NCI-H146 treated with DMSO at 0.1 percent for 48 hours (cell line): ENCODE results near the gene PAK4.
"Not testable (repeated sequence)": the region's sequence is repeated elsewhere in the genome, so short reads cannot be mapped to it uniquely, and the experiment has no call there.

ENCODE experiments used
- DNase-seq: peaks from one replicate; lab custom pipeline; 2025; ENCODE audit not compliant: unreplicated experiment; lab: John Stamatoyannopoulos, UW

Gene PAK4

DNA sequence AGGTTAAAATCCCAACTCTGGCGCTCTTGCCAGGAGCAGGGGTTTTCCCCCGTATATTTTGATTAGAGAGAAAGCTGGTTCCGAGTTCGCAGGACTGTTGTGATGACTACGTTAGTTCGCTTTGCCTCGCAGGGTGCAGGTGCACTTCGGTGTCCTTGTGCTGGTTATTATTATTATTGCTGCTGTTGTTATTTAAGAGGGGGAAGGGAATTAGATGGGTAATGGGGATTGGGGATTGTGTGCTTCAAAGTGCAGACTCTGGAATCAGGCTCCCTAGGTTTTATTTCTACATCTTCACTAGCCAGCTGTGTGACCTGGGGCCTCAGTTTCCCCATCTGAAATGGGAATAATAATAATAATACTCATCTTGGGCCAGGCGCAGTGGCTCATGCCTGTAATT, 26.2 kb upstream of the PAK4 start:
- DNase-seq = no peak

DNA sequence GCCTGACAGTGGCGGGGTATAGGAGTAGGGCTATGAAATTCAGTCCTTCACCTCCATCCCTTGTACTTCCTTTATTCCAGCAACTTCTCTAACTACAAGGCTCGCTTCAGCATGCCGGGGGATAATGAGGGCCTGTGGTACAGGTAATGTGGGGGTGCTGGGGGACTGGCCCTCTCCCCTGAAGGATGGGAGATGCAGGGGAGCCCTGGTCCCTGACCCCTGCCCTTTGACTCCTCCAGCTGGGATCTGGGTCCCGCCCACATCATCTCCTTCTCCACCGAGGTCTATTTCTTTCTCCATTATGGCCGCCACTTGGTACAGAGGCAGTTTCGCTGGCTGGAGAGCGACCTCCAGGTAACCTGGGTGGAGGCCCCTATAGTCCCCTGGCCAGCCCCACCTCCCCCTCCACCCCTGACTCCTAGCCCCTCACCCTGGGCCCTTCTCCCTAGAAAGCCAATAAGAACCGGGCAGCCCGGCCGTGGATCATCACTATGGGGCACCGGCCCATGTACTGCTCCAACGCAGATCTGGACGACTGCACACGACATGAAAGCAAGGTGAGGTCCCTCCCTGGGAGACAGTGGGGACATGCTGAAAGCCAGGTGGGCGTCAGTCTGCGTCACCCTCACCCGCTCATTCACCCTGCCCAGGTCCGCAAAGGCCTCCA, 25.0 kb upstream of the PAK4 start:
- DNase-seq = no peak

DNA sequence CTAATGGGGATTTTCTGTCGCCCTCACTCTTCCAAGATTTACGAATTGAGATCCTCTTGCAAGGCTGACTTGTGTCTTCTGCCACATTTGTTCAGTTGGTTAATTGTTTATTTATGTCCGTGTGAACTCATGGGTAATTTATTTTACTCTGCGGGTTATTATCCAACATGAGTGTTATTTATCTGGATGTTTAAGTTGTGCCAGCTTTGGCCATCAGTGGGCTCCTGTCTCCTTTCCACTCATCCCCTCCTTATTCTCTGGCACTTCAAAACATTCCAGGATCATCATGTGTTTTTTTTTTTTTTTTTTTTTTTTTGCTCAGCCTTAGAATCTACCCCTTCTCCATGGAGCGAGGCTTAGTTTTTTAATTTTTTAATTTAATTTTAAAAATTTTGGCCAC, 22.4 kb upstream of the PAK4 start:
- DNase-seq = no peak

DNA sequence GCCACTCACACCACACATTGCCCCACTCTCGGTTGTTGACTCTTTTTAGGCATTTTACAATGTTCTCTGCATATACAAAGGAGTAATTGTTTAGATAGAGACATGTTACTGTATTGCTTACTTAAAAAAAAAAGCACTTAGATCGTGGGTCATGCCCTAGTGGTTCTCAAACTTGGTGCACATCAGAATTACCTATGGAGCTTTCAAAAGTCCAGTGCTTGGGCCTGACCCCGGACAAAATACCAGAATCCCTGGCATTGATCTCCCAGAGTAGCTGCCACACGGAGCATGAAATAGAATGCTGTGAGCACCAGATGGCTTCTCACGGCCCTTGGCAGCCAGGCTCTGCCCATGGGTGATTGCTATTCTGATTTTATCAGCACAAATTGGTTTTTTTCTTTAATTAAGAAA, 21.4 kb upstream of the PAK4 start:
- no peak for DNase-seq

DNA sequence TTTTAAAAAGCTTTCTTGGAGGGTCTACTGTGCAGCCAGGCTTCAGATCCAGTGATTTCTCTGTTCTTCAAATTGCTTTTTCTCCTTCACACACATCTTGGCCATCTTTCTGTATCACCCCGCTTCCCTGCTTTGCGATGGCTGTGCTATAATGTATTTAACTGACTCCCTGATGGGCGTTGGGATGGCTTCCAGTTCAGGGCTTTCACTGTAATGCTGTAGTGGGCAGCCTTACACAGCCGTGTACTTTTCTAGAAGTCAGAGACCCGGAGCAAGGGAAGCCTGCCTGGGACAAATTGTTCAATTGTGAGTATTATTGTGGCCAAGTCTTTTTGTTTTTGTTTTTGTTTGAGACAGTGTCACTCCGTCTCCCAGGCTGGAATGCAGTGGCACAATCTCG, 19.4 kb upstream of the PAK4 start:
- DNase-seq = no peak

DNA sequence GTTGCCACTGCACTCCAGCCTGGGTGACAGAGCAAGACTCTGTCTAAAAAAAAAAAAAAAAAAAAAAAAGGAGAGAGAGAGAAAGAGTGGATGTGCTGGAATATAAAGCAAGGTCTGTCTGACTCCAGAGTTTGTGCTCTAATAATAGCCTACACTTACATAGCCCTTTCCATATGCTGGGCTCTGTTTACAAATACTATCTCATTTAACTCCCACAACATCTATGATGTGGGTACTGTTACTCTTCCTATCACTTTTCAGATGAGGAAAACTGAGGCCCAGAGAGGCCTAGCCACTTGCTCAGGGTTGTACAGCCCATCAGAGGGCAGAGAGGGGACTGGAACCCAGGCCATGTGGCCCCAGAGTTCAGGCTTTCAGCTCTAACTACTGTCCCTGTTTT, 15.9 kb upstream of the PAK4 start:
- DNase-seq = no peak

DNA sequence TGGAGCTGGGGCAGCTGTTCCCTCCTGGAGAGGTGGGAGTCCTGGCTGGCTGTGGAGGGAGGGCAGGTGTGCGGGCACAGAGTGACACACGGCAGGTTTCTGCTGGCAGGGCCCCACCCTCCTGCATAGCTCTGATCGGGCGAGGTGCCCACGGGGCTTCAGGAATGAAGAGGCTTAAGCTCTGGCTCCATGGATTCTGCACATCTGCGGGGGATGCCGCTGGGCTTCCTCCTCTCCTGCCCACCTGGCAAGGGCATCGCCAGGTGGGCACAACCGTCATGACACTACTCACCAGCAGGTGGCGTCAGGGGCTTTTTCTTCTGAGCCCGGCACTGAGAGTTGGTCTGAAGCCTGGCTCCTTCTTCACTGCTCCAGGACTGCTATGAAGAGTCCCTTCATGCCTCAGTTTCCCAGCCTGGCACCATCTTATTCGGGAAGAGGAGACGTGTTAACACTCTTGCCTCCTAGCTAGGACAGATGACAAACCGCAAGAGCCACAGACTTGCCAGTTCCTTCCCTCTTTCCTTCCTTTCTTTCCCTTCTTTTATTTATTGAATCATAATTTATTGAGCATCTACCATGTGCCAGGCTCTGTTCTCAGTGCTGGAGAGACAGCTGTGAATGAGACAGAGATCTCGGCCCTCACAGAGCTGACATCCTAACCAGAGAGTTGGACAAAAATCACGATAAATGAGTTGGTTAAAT, 15.2 kb upstream of the PAK4 start:
- peak; percentile 12 for DNase-seq

DNA sequence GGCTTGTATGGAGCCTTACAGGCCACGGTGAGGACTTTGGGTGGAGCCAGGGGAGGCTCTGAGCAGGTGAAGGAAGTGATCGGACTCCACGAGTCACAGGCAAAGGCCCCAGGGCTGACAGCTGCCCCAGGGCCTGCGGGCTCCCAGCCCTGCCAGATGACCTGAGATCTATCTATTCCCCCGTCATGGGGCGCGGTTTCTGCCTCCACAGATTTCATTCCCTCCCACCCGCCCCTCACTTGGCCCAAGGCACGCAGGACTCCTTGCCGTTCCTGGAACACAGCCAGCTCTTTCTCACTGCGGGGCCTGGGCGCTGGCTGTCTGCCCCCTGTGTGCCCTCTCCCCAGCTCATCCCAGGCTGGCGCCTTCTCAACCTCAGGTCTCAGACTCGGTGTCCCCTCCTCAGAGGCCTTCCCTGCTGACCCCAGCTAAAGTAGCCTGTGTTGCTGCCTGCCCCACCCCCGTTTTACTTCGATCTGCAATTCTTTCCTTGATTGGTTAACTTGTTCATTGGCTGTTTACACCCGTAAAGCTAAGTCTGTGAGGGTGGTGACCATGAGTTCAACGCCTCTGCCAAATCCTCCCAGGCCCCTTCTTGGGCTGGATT, 13.9 kb upstream of the PAK4 start:
- no peak for DNase-seq

DNA sequence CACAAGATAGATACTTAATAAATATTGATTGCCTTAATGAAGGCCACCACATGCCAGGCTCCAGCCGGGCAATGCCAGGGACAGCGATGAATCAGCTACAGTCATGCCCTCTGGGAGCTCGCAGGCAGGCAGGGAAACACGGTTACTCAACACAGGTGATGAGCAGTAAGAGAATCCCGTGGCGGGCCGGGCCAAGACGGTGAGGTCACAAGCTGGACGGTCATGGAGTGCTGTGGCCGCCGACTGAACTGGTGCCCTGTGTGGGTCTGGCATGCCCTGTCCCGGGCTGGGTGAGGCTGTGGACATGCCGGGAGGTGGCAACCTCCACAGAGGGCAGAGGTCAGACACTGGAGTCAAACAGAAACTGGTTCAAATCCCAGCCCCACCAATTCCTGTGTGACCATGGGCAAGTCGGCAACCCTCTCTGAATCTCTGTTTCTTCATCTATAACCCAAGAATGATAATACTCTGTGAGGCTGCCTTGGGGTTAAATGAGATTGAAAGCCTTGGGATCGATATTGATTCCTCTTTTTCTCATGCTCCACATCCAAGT, 13.2 kb upstream of the PAK4 start:
- DNase-seq = no peak

DNA sequence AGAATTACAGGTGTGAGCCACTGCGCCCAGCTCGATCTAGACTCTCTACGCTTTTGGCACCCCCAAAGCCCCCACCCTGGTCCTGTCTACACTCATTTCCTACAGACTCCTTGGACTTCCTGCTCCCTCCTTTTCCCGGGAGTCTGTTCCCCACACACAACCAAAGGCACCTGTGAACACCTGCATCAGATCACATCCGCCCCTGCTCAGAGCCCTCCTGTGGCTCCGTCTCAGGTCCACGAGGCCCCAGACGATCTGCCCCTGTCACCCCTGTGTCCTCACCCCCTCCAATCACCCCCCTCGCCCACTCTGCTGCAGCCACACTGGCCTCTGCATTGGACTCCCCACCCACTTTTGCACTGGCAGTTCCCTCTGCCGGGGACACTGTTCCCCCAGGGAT, 12.4 kb upstream of the PAK4 start:
- no peak for DNase-seq

DNA sequence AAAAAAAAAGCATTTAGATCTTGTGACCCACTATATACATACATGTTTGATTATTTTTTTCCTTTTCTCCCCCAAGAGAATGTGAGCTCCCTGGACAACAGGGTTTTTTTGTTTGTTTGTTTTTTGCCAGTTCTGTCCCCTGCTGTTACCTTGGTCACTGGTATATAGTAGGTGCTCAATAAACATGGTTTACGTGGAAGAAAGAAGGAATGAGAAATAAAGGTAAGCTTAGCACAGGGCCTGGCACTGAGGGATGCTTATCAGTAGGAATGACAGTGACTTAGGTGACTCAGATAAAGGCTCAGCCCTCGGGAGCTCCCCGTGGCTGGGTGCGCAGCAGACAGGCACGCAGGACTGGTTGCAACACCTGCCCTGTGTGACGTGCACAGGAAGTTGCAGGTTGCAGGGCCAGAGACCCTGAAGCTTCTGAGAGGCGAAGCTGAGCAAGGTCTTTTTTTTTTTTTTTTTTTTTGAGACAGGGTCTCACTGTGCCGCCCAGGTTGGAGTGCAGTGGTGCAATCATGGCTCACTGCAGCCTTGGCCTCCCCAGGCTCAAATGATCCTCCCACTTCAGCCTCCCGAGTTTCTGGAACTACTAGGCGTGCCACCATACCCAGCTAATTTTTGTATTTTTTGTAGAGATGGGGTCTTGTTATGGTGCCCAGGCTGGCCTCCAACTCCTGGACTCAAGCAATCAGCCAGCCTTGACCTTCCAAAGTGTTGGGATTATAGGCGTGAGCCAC, 10.3 kb upstream of the PAK4 start:
- no peak for DNase-seq

DNA sequence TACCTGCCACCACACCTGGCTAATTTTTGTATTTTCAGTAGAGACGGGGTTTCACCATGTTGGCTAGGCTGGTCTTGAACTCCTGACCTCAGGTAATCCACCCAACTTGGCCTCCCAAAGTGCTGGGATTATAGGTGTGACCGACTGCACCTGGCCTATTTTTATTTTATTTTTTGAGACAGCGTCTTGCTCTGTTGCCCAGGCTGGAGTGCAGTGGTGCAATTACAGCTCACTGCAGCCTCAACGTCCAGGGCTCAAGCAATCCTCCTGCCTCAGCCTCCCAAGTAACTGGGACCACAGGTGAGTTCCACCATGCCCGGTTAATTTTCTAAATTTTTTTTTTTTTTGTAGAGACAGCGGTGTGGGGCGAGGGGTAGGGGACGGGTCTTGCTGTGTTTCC, 8.6 kb upstream of the PAK4 start:
- DNase-seq = not testable (repeated sequence)

DNA sequence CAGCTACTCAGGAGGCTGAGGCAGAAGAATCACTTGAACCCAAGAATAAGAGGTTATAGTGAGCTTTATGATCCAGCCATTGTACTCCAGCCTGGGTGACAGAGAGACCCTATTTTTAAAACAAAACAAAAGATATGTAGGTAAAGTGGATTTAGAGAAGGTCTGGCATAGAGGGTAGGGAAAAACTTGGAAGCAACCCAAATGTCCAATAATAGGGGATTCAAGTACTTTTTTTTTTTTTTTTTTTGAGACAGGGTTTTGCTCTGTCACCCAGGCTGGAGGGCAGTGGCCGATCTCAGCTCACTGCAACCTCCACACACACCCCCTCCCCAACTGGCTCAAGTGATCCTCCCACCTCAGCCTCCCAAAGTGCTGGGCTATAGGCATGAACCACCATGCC, 5.8 kb upstream of the PAK4 start:
- DNase-seq = no peak

DNA sequence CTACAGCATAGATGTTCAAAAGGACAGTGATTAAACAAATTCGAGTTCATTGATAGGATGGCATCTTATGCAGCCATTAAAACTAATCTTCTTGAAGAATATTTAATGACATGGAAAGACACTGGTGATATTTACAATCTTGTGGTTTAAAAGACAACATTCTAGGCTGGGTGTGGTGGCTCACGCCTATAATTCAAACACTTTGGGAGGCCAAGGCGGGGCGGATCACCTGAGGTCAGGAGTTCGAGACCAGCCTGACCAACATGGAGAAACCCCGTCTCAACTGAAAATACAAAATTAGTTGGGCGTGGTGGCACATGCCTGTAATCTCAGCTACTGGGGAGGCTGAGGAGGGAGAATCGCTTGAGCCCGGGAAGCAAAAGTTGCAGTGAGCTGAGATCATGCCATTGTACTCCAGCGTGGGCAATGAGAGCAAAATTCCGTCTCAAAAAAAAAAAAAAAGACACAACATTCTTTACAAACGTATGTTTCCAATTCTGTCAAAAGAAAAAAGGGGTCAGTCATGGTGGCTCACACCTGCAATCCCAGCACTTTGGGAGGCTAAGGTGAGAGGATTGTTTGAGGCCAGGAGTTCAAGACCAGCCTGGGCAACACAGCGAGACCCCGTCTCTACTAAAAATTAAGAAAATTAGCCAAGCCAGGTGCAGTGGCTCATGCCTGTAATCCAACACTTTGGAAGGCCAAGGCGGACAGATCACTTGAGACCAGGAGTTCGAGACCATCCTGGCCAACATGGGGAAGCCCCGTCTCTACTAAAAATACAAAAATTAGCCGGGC, 2.5 kb upstream of the PAK4 start:
- no peak for DNase-seq

DNA sequence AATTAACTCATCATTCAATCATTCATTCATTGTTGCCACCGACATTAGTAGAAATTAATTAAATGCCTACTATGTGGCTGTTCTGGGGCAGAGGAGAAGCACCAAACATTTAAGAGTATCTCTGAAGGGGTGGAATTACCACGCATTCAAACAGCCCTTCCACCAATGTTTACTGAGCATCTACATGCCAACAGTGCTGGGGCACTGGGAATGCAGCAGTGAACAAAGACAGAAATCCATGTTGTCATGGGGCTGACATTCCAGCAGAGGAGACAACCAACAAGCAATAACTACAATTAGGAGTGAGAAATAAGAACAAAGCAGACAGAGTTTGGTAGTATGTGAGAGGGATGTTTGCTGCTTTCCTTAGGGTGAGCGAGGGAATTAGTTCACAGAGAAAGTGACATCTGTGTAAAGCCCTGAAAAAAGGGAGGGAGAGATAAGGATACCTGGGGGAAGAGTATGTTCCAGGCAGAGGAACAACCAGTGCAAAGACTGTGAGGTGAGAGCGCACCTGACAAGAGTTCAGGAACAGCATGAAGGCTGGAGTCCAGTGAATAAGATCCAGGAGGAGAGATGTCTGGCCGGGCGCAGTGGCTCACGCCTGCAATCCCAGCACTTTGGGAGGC, 1.3 kb upstream of the PAK4 start:
- no peak for DNase-seq

DNA sequence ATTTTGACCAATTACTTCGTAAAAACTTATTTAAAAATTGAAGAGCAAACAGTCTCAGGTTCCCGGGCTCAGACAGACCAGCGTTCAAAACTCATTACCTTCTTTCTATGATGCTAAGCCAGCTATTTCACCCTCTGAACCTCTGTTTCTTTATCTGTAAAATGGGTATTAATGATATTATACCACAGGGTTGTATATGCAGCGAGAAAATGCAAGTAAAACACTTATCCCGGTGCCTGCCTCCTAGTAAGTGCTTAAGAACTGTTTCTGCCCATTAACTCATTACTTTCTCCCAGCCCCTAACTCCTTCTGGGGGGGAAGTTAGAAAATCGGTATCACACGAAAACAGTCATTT, 410 bp upstream of the PAK4 start:
- DNase-seq = no peak

DNA sequence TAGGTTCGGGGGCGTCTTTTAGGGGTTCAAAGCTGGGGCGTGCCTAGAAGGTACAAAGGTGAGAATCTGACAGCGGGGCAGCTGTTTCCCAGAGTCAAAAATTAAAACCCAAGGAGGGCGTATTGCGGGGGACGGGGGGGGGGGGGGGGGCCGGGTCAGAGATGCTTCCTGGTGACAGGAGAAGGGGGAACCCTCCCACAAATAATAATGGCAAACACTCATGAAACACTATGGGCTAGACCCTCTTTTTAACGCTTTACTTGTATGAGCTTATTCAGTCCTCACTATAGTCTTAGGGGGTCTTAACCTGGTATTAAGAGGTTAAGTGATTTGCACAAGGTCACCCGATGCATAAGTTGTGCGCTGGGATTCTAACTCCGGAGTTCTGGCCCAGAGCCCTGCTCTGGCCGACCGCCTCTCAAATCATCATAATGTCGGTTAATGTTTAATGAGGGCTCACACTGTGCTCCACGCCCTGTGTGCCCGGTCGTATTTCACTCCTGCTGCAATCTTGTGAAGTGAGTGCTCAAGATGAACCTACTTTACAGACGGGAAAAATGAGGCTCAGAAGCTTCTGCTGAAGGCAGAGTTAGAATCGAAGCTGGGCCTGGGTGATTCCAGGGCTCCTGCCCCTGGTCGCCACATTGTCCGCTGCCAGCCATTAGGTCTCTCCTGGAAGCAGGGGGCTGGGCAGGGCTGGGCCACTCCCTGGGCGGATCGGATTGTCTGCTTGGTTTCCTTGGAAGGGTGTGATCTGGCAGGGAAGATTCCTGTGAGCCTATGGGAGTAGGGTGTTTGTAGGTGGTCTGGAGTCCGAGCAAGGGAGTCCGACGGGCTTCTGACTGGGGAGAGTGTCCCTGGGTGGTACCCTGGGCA, 964 bp downstream of the PAK4 start:
- no peak for DNase-seq

DNA sequence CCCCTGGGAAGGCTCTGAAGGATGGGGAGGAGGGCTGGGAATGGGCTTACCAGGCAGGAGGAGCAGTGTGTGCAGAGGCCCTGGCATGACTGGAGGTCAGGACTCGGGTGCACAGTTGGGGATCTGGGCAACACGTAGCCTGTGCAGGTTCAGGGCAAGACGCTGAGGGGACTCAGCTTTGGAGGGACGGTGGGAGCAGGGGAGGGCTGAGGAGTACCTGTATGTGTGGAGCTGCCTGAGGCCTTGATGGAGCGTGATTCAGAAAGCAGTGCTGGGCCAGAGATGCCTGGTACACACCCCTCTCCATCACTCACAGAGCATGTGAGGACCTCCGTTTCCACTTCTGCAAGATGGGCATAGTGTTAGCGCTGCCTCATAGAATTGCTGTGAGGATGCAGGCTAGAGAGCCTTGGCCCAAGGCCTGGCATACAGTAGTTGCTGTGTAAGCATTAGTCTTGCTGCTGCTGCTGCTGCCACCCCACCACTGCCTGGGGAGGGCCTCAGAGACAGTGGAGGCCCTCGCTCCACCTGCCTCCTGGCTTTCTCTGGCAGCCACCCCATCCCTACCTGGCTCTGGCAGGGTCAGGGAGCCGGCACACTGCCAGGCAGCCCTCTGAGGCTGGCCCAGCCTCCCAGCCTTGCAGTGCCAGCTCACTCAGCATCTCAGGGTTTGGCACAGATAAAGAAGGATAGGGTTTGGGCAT, 2.4 kb downstream of the PAK4 start:
- no peak for DNase-seq

DNA sequence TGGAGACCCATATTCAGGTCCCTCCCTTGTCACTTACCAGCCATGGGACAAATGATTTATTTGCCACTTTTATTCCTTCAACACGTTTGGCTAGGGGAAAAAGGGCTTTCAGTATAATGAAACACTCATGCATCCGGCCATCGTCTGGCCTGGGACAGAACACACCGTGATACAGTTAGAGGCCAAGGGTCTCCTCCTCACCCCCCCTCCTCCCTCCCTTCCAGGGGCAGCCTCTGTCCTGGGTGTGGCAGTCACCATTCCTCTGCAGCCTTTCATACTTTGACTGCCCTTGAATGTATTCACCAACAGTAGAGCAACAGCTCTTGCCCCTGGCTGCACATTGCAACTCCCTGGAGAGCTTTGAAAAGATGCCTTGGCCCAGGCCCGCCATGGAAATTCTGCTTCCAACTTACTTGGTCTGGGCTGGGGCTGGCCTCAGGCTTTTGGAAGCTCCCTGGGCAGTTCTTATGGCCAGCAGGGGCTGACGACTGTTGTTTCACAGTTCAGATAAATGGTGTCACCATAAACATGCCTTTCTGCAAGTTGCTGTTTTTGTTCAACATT, 3.0 kb downstream of the PAK4 start:
- no peak for DNase-seq
